Colon (tissue), 2 donors: Measurements from ENCODE around the gene TRIM61.
"Not testable (repeated sequence)": the region's sequence is repeated elsewhere in the genome, so short reads cannot be mapped to it uniquely, and the experiment has no call there.

Source experiments
- FAIRE-seq: peaks from 2 replicates; lab custom pipeline; 2012; peaks lifted over from hg19 to GRCh38; lab: Jason Lieb, UNC
- donor health status: control.
- donor health status: control.

TRIM61 gene

DNA sequence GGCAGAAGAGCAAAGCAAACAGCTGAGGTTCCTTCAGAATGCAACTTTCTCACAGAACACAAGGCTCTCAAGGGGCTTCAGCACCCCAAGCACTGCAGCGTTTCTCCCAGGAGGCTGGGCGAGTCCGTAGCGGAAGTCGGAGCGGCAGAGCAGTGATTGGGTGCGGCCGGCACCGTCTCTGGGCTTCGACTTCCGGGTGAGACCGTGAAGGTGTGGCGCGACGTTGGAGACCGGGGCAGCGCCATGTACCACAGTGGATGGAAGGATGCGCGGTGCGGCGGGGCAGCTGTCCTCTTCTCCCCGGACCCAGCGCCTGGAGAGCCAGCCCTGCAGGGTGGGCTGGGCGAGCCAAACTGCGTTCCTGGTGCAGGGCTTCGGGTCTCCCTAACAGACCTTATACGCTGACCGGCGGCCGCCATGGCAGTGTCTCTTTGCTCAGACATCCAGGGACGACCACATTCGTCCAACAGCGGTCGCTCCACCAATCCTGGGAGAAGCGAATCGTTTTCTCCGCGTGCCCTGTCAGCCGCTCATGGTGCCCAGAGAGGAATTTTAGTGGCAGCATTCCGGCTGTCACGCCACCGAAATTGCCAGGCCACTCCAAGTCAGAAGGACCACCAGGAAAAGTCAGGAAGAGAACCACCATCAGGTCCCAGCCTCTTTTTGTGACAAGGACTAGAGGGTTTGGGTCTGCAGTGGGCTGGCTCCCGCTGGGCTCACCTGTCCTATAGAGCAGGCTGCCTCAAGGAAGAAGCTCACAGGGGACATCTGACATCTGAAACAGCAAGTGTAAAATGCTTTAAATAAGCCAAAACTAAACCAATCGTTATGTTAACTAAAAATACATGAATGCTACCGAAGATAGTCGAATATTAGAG, 20.5 kb downstream of the TRIM61 start:
- no peak for FAIRE-seq

DNA sequence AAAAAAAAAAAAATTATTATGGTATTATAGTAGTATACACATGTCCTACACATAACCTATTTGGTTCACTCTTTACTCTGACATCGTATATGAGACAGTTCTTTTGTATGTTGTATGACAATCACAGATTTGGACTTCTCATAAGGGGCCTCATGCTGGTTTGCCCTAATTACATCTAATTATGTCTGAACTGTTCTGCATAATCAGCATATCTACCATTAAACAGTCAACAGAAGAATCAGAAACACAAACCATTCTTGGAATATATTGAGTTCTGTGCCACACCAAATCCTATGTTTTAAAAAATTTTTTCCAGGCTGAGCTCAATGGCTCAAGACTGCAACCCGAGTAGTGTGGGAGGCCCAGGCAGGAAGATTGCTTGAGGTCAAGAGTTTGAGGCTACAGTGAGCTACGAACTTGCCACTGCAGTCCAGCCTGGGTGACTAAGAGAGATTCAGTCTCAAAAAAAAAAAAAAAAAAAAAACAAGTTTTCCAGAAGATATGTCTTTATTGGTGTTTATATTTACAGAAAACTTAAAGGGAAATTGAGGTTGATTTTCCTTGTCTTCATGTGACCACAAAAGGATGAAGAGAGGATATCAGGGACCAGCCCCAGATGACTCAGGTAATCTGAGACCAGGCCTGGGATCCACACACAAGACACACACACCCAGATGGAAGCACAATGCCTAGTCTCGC, 22.2 kb downstream of the TRIM61 start:
- no peak for FAIRE-seq

DNA sequence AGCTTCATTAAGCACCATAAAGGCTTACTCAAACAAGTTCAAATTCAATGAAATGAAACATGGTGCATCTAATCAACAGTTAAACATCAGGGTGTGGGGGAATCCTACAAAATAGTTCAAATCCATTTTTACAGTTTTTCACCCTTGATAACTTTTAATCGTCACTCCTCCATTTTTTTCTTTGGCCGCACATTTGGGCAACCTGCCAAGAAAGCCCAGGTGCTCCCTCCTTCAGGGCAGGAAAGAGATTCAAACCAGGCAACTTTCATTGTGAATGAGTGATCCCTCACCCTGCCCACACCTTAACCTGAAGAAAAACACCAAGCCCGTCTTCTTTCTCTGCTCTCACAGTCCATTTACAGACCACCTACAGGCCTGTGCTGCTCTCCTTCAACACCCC, 24.9 kb downstream of the TRIM61 start:
- no peak for FAIRE-seq

GRCh38 chr4:164949448-164950143, 27.9 kb downstream of the TRIM61 start:
- no peak for FAIRE-seq

DNA sequence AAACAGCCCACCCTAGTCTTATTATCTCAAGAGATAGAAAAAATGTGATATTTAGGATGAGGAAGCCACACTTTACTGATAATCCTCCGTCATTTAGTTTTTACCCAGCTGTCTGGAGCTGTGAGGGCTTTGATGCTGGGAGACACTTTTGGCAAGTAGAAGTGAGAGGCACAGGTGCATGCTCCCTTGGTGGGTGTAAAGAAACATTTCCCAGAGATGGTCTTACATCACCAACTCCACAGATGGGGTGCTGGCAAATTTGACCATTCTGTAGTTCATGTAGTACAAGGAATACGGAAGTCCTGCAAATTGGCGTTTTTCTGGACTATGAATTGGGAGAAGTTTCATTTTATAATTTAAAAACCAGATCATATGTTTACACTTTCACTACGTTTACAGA, 28.5 kb downstream of the TRIM61 start:
- FAIRE-seq = no peak

DNA sequence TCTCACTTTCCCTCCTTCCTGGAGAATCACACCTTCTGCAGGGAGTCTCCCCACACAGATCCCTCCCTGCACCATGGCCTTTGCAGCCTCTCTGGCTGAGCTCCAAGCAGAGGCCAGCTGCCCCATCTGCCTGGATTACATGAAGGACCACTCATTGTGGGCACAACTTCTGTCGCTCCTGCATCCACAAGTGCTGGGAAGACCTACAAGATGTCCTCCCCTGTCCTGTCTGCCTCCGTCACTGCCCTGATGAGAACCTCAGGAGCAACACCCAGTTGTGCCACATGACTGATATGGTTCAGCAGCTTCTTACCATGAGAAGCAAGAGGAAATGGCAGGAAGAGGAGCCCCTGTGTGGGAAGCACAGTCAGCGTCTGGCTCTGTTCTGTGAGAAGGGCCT, 29.5 kb downstream of the TRIM61 start:
- not testable (repeated sequence) for FAIRE-seq

- no peak for FAIRE-seq
Observed at GRCh38 chr4:164946810-164947209, 30.6 kb downstream of the TRIM61 start.

DNA sequence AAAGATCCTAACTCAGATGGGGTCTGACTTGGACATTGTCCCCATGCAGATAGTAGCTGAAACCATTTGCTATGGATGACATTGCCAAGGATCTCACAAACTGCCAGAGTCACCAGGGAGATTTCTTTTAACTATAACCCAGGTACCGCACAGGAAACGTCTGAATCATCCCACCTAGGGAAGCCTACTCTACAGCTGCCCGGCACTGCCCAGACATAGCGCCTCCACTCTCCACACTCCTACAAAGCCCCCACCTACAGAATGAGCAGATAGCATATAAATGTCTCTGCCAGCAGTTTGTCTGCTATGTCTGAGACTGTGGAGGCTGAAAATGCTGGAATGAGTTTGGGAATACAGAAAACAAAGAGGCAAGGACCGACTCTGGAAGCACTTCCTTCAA, 32.3 kb downstream of the TRIM61 start:
- FAIRE-seq = no peak

- FAIRE-seq = no peak
Observed at GRCh38 chr4:164943192-164943591, 34.3 kb downstream of the TRIM61 start.

GRCh38 chr4:164937576-164938270, 39.7 kb downstream of the TRIM61 start:
- no peak for FAIRE-seq

- not testable (repeated sequence) for FAIRE-seq
Observed at GRCh38 chr4:164935865-164936606, 41.4 kb downstream of the TRIM61 start.

DNA sequence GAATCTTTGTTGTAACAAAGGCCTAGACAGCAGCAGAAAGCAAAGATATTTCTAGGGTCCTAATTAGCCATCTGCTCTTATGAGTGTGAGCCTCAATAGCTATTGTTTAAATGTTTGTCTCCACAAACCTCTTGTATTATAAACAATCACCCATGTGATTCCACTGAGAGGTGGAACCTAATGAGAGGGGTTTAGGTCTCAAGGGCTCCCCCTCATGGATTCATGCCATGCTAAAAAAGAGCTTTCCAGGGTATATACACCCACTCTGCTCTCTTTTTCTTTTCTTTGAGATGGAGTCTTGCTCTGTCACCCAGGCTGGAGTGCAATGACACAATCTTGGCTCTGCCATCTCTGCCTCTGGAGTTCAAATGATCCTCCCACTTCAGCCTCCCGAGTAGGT, 42.1 kb downstream of the TRIM61 start:
- FAIRE-seq = no peak

DNA sequence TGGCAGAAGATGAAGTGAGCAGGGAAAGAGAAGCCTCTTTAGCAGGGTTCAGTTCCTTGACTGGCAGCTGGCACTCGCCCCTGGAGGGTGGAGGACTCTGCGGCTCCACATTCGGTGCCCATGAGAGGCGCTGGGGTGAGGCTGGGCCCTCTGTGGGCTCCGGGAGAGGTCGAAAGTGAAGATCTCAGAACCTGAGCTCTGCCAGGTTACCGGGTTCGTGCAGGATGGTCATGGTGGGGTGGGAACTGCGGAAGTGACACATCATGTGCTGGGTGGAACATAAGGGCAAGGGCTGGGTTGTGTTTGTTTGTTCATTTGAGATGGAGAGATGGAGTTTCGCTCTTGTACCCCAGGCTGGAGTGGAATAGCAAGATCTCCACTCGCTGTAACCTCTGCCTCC, 44.2 kb downstream of the TRIM61 start:
- FAIRE-seq = no peak

DNA sequence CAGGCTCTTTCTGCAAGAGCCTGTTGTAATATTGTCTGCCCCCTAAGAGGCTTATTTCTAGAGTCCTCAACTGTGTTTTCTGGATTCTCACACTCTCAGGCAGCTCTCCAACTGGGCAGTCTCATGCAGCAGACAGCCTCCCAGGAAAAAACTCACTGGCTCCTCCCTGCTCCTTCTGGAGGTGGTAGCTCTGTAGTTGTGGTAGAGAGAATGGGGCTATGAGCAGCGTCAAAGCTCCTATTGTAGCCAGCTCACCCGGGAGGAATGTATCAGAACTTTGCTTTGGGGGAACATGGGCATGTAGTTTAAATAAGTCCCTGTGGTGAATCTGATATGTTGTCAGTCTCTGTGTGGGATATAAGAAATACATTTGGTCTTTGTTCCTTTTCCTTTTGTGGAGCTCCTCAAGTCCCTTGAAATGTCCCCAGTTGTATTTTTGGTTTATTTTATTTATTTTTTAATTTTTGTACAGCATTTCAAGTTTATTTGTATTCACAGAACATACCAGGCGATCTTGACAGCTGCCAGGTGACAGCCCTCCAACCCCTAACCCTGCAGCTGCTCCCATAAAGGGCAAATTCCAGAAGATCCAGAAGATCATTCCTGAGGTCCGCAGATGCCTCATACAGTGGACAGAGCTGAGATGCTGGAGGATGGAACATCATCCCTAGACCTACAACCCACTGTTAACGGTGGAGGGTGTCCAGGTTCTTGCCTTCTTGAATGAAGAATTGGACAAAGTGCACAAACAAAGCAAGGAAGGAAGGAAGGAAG, 45.7 kb downstream of the TRIM61 start:
- no peak for FAIRE-seq

DNA sequence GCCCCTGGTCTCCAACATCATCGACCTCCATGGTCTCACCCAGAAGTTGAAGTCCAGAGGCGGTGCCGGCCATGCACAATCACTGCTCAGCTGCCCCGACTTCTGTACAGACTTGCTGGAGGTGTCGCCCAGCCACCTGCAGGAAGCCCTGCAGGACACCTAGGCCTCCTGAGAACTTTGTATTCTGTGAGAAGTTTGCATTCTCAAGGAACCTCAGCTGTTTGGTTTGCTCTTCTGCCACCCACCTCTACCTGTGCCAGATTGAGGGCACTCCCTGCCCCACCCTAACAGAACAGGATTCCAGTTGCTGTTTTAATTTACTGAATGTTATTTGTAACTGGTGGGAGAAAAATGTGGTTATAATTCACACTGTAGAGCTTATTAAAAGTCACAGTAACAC, 46.8 kb downstream of the TRIM61 start:
- no peak for FAIRE-seq

DNA sequence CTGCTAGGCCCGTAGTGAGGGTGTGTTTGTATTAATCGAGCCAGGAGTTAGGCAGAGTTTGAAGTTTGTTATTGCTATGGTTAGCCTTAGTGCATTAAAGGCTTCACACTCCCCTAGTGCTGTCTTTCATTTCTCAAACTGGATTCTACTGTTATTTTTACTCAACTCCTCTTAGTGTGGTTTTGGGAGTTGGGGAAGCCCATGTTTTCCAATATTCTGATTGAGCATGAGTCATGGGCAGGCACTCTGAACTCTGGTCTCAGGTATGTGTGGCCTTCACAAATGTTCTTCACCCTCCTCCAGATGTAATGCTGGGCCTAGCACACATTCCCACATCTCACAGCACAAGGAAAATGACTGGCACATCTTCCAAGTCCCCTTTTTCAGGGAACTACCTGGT, 50.4 kb downstream of the TRIM61 start:
- not testable (repeated sequence) for FAIRE-seq

DNA sequence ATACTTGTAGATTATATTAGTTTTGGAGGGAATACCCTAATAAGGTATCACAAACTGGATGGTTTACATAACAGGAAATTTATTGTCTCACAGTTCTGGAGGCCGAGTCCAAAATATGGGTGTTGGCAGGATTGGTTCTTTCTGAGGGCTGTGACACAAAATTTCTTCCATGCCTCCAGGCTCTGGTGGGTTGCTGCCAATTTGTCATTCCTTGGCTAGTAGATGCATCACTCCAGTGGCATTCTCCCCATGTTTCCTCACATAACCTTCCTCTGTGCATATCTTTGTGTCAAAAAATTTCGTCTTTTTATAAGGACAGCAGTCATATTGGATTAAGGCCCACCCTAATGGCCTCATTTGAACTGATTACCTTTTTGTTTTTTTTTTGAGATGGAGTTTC, 51.2 kb downstream of the TRIM61 start:
- FAIRE-seq = no peak

DNA sequence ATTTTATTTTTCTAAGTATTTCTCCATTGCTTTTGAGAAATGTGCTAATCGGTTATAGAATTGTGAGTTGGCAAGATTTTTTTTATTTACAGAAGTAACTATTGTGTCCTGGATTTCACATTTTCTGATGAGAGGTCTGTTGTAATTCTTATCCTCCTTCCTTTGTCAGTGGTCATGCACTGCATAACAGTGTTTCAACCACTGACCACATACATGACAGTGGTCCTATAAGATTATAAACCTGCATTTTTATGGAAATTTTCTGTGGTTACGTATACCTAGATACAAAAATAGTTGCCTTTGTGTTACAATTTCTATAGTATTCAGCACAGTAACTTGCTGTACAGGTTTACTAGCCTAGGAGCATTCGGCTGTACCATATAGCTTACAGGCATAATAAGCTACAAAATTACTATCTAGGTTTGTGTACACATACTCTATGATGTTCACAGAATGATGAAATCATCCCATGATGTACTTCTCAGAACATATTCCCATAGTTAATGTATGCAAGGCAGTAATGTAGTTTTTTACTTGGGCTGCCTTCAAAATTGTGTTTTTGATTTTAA, 52.7 kb downstream of the TRIM61 start:
- FAIRE-seq = no peak

DNA sequence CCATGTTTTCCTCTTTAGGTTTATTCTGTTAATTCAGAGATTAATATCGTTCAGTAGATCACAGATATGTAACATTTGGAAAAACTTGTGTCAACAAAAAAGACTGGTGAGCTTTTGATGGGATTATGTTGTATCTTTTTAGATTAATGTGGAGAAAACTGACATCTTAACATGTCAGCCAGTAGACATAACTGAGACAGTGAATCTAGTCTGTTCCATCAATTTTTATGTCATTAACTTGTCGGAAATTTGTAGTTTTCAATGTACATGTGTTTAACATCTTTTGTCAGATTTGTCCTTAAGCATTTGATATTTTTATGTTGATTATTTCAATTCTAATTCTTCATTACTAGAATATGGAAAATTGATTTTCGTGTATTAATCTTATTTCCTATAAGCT, 58.5 kb downstream of the TRIM61 start:
- FAIRE-seq = no peak
